Chondrocyte (in vitro differentiated cells): ENCODE results near the gene BMP7. TPM values are rescaled to one million over a fixed set of nuclear protein-coding genes. Genes with fewer than 3 reads are reported as not detected.

Experiments
- DNase-seq: peaks from one replicate; pipeline ENCODE4 v3.0.0; 2021; ENCODE audit warnings: mixed read lengths, low spot score
- H3K27ac Mint-ChIP-seq: one replicate; pipeline ENCODE4 v1.8.0; 2021; ENCODE audit warnings: mild to moderate bottlenecking, moderate library complexity, mixed read lengths; ENCODE audit not compliant: unreplicated experiment
- H3K27me3 Mint-ChIP-seq: 2 replicates; pipeline ENCODE4 v1.8.0; 2021; ENCODE audit warnings: low read depth, mixed read lengths
- H3K36me3 Mint-ChIP-seq: 2 replicates; pipeline ENCODE4 v1.8.0; 2021; ENCODE audit warnings: low read depth, mixed read lengths
- H3K4me1 Mint-ChIP-seq: 2 replicates; pipeline ENCODE4 v1.8.0; 2021; ENCODE audit warnings: low read depth, mild to moderate bottlenecking, mixed read lengths
- H3K4me3 Mint-ChIP-seq: one replicate; pipeline ENCODE4 v1.8.0; 2021; ENCODE audit warnings: mild to moderate bottlenecking, moderate library complexity, mixed read lengths; ENCODE audit not compliant: unreplicated experiment
- H3K9me3 Mint-ChIP-seq: 2 replicates; pipeline ENCODE4 v1.8.0; 2021; ENCODE audit warnings: low read depth, mixed read lengths
- CTCF ChIP-seq: fragments of 200-600 bp; sonication (generic); IDR thresholded peaks from 2 replicates; pipeline ENCODE4 v1.5.0; 2021; ENCODE audit warnings: antibody characterized with exemption, mild to moderate bottlenecking, moderate library complexity
- total RNA-seq: library from RNA; stranded (reverse); gene quantifications from 3 replicates; pipeline ENCODE4 v1.2.1, GENCODE V29; 2021

BMP7 gene
- total RNA-seq, 1 donor from 2014 or later = not detected

- no peak overlapping the region for H3K27ac Mint-ChIP-seq
- no peaks in the 10 kb centered on the region for H3K9me3 Mint-ChIP-seq
- H3K4me1 Mint-ChIP-seq = peaks cover 16% of the 10 kb centered on the region
- H3K36me3 Mint-ChIP-seq = no peaks in the 10 kb centered on the region
- peaks cover 20% of the 10 kb centered on the region for H3K27me3 Mint-ChIP-seq
- no peak for TF ChIP-seq CTCF
- DNase-seq = no peak
- no peak overlapping the region for H3K4me3 Mint-ChIP-seq
Measured at GRCh38 chr20:57215426-57215825, 51.0 kb downstream of the BMP7 start.

- no peak for TF ChIP-seq CTCF
- Mint-ChIP-seq H3K4me1 (peaks cover 16% of the 10 kb centered on the region), H3K27me3 (peaks cover 18% of the 10 kb centered on the region), H3K4me3 (no peak overlapping the region), H3K9me3 (no peaks in the 10 kb centered on the region), H3K36me3 (no peaks in the 10 kb centered on the region), H3K27ac (no peak overlapping the region)
- no peak for DNase-seq
Measured at GRCh38 chr20:57214948-57215347, 51.5 kb downstream of the BMP7 start.

- TF ChIP-seq CTCF = no peak
- Mint-ChIP-seq H3K36me3 (no peaks in the 10 kb centered on the region), H3K27ac (no peak overlapping the region), H3K27me3 (peaks cover 18% of the 10 kb centered on the region), H3K4me1 (peaks cover 16% of the 10 kb centered on the region), H3K4me3 (no peak overlapping the region), H3K9me3 (no peaks in the 10 kb centered on the region)
- peak; percentile 62 for DNase-seq
Measured at GRCh38 chr20:57214427-57214826, 52.0 kb downstream of the BMP7 start.

- TF ChIP-seq CTCF = no peak
- Mint-ChIP-seq H3K9me3 (no peaks in the 10 kb centered on the region), H3K4me1 (peaks cover 16% of the 10 kb centered on the region), H3K4me3 (no peak overlapping the region), H3K27ac (no peak overlapping the region), H3K36me3 (no peaks in the 10 kb centered on the region), H3K27me3 (peaks cover 18% of the 10 kb centered on the region)
- DNase-seq = peak; percentile 66
Measured at GRCh38 chr20:57213924-57214323, 52.5 kb downstream of the BMP7 start.

GRCh38 chr20:57213291-57213690 is 53.1 kb downstream of the BMP7 start:
- Mint-ChIP-seq H3K4me3 (no peak overlapping the region), H3K27me3 (peaks cover 18% of the 10 kb centered on the region), H3K9me3 (no peaks in the 10 kb centered on the region), H3K4me1 (peaks cover 16% of the 10 kb centered on the region), H3K27ac (no peak overlapping the region), H3K36me3 (no peaks in the 10 kb centered on the region)
- TF ChIP-seq CTCF = no peak
- peak; percentile 10 for DNase-seq
